ENCODE measurements around the gene KRTAP5-9.
"Not testable (repeated sequence)": the region's sequence is repeated elsewhere in the genome, so short reads cannot be mapped to it uniquely, and the experiment has no call there.

The KRTAP5-9 gene

DNA sequence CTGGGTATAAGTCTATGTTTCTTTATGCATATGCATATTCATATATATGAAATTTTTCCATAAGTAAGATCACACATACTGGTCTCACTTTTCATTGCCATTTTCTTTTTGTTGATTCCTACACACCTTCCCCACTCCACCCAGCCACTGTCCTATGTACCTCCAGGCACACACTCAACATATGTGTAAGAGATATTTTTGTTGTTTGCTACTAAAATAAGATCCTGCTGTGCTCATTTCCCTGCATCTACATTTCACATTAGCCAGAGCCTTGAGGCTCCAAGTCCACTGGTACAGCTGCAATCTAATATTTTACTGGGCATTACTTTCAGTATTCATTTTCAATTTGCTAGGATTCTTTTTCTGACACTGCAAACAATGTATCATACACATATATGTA, 9.0 kb downstream of the KRTAP5-9 start:
- no peak for DNase-seq (ENCODE audit: extremely low read depth in 1 of 2, low read depth in 1 of 2)

DNA sequence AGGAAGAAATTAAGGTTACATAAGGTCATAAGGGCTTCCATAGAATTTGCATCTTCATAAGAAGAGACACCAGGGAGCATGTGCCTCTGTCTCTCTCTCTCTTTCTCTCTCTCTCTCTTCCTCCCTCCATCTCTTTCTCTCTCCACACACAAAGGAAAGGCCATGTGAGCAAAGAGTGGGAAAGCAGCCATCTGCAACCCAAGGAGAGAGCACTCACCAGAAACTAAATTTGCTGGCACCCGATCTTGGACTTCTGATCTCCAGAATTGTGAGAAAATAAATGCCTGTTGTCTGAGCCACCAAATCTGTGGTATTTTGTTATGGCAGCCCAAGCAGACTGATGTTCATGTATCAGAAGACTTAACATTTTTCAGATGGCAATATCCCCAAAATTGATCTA, 10.8 kb downstream of the KRTAP5-9 start:
- no peak for DNase-seq (ENCODE audit: extremely low read depth in 1 of 2, low read depth in 1 of 2)

GRCh38 chr11:71562120-71562519, 13.9 kb downstream of the KRTAP5-9 start:
- no peak for DNase-seq (ENCODE audit: extremely low read depth in 1 of 2, low read depth in 1 of 2)

DNA sequence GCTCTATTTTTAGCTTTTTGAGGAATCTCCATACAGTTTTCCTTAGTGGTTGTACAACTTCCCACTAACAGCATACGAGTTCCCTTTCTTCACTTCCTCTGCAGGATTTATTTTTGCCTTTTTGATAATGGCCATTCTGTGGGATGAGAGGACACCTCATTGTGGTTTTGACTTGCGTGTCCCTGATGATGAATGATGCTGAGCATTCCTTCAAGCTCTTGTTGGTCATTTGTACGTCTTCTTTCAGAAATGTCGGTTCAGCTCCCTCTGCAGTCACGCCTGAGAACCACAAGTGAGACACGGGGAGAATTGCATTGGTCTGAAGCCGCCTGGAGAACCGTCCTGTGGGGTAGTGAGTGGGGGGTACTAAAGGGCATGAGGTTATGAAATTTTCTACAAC, 15.2 kb downstream of the KRTAP5-9 start:
- DNase-seq (ENCODE audit: extremely low read depth in 1 of 2, low read depth in 1 of 2), result no peak

DNA sequence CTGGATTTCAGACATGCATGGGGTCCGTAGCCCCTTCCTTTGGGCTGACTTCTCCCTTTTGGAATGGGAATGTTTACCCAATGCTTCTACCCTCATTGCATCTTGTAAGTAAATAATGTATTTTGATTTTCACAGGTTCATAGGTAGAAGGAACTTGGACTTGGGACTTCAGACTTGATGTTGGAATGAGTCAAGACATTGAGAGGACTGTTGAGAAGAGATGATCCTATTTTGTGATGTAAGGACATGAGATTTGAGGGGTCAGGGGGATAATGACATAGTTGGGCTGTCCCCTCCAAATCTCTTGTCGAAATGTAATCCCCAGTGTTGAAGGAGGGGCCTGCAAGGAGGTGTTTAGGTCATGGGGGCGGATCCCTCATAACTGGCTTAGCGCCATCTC, 16.2 kb downstream of the KRTAP5-9 start:
- no peak for DNase-seq (ENCODE audit: extremely low read depth in 1 of 2, low read depth in 1 of 2)

DNA sequence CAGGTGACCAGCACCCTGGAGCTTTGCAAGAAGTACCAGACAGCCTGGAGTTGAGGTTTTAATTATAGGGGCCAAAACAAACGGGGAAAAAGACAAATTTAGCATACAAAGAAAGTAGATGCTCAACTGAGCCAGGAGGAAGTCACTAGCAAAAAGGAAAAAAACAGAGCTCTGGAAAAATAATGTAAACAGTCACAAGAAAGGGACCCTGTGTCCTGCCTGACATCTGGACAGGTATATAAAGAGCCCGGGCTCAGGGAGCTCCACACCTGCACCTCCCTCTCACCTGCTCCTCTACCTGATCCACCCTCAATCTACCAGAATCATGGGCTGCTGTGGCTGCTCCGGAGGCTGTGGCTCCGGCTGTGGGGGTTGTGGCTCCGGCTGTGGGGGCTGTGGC, 17.0 kb downstream of the KRTAP5-9 start, which contains the start of gene KRTAP5-10:
Gene KRTAP5-10 (plus strand): TSS at position 301 of the 400 bp plus-strand sequence. CDS start 25 bp downstream, at position 326.
- no peak for DNase-seq (ENCODE audit: extremely low read depth in 1 of 2, low read depth in 1 of 2)

- DNase-seq (ENCODE audit: extremely low read depth in 1 of 2, low read depth in 1 of 2), result no peak
These were observed 17.9 kb downstream of the KRTAP5-9 start for GRCh38 chr11:71566081-71566620.

GRCh38 chr11:71566626-71567599, 18.7 kb downstream of the KRTAP5-9 start:
- DNase-seq (ENCODE audit: extremely low read depth in 1 of 2, low read depth in 1 of 2), result not testable (repeated sequence)

- DNase-seq (ENCODE audit: extremely low read depth in 1 of 2, low read depth in 1 of 2), result not testable (repeated sequence)
These were observed 19.4 kb downstream of the KRTAP5-9 start for GRCh38 chr11:71567633-71568032.

GRCh38 chr11:71568704-71569349, 20.6 kb downstream of the KRTAP5-9 start:
- DNase-seq (ENCODE audit: extremely low read depth in 1 of 2, low read depth in 1 of 2), result no peak

- not testable (repeated sequence) for DNase-seq (ENCODE audit: extremely low read depth in 1 of 2, low read depth in 1 of 2)
These were observed 23.1 kb downstream of the KRTAP5-9 start for GRCh38 chr11:71571101-71571850.

DNA sequence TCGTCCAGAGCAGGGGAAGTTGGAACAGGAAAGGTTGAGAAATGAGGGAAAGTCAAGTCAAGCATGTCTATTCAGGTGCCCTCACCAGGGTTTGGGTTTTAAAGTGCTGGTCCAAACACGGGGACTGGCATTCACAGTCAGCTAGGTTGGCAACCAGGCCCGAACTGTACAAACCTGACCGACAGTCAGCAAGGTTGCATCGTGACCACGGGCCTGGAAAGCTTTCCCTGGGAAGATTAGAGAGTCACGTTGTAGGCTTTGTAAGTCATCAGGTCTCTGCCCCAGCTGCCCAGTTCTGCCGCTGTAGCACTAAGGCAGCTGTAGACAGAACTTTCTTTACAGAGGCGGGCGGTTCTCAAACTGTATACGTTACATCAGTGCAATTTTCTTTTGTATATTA, 24.6 kb downstream of the KRTAP5-9 start:
- DNase-seq (ENCODE audit: extremely low read depth in 1 of 2, low read depth in 1 of 2), result no peak

DNA sequence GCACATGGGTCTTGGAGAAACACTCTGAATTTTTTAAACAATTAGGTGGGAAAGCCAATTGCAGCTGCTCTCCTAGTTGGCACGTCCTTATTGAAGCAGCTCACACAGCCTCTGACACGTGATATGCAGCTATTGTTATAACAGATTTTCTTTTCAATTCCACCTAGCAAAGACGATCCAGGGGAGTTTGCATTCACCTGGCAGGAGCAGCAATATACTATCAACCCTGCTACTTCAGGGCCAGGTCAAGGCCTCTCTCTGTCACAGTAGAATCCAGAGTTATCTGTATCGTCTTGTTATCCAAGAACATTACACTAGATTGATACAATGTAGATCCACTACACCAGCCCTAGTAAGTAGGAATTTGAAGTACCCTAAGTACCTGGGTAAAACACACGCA, 26.2 kb downstream of the KRTAP5-9 start:
- DNase-seq (ENCODE audit: extremely low read depth in 1 of 2, low read depth in 1 of 2), result no peak

DNA sequence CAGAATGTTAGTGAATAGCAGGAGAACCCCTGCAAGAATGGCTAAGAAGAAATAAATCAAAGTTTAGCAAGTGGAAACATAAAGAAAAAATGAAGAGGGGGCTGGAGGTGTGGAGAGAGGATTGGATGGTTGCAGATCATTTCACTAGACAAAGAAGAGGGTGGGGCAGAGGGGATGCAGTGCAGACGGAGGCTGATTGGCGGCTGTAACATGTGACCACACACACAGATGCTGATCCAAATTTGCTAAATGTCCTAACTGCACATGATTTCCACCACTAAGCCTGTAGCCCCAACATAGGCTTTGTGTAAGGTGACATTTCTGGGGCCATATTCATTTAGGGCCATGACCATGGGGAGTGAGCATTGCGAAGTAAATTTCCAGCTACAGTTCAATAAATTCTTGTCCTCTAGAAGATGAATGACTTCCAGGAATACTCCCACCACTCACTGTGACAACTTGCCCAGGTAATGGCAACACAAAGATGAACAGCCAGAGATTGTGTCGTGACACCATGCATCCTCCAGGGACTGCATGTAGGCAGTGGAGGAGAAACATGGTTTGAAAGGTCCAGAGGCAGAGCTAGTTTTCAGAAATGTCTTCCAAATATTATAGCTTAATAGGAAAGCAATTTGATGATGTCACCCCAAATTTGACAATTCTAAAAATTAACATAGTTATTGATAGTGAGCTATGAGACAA, 27.7 kb downstream of the KRTAP5-9 start:
- DNase-seq (ENCODE audit: extremely low read depth in 1 of 2, low read depth in 1 of 2), result no peak

- DNase-seq (ENCODE audit: extremely low read depth in 1 of 2, low read depth in 1 of 2), result not testable (repeated sequence)
These were observed 28.7 kb downstream of the KRTAP5-9 start for GRCh38 chr11:71576688-71577465.

DNA sequence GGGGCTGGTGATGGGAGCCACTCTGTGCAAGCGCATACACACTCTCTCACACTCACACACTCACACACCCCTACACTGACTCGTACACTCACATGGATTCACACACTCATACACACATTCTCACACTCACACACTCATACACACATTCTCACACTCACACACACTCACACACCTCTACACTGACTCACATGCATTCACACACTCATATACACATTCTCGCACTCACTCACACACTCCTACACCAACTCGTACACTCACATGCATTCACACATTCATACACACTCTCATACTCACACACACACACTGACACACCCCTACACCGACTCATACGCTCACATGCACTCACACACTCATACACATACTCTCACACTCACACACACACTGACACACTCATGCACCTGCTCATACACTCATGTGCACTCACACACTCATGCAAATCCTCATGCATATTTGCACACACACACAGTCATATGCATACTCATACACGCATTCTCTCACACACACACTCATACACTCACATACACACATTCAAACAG, 29.3 kb downstream of the KRTAP5-9 start:
- no peak for DNase-seq (ENCODE audit: extremely low read depth in 1 of 2, low read depth in 1 of 2)

- not testable (repeated sequence) for DNase-seq (ENCODE audit: extremely low read depth in 1 of 2, low read depth in 1 of 2)
These were observed 31.3 kb downstream of the KRTAP5-9 start for GRCh38 chr11:71579513-71579912.

DNA sequence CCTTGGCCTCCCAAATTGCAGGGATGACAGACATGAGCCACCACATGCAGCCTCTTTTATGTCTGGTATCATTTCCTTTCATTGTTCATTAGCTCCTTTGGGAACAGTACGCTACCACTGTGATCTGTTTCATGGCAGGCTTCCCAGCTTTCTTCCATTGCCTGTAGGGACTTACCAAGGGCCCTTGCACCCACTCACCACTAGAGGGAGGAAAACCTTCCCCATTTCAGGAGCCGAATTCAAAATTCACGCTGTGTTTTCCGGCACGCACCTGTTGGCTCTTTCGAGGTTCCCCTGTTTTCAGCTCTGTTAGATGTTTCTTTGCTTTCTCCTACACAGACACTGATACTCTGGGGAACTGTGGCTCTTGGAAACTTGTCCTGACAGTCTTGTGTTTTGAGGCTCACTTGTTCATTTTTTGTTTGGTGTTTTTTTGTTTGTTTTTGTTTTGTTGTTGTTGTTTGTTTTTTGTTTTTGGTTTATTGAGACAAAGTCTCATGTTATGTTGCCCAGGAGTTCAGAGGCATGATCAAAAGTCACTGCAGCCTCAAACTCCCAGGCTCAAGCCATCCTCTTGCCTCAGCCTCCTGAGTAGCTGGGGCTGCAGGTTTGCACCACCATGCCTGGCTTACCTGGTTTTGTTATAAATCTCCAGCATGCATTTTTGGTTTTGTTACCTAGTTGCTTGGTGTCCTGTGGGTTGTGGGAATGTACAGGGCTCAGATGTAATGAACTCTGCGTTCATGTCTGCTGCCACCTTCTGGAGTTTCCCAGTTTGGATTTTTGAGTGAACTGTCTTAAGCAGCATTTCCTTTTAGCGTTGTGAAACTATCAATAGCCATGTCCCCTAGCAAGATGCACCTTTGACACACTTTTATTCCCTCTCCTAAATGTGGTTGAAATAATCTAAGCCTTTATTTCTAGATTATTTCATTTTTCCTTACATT, 32.1 kb downstream of the KRTAP5-9 start:
- no peak for DNase-seq (ENCODE audit: extremely low read depth in 1 of 2, low read depth in 1 of 2)

Data from activated CD8-positive, alpha-beta memory T cell treated with anti-CD3 and anti-CD28 coated beads for 1 hour (primary cell).